ENCODE data around the gene DHCR24. TPM values are rescaled to one million over a fixed set of nuclear protein-coding genes. Genes with fewer than 3 reads are reported as not detected.

The DHCR24 gene
- total and polyA plus RNA-seq, 2 of the 13 experiments (the other 11 are each of a cell fraction or from before 2014, with no cell fraction given), result 374 to 448 TPM

- TF ChIP-seq ZMYM4 (CRISPR knock-in tag; IDR thresholded peaks at IDR 0.05), result no peak
- TF ChIP-seq ETV6 (CRISPR knock-in tag; conservative IDR thresholded peaks at IDR 0.05), result no peak
- no peak for TF ChIP-seq ZNF503 (CRISPR knock-in tag; IDR thresholded peaks at IDR 0.05)
- TF ChIP-seq TAF1 (CRISPR knock-in tag; IDR thresholded peaks at IDR 0.05), result peak; percentile 36; the same call in 1 of the 2 replicates
- TF ChIP-seq CAMTA2 (CRISPR knock-in tag; IDR thresholded peaks at IDR 0.05; ENCODE audit: borderline replicate concordance), result no peak
- TF ChIP-seq ZNF501 (CRISPR knock-in tag; IDR thresholded peaks at IDR 0.05), result no peak
- no peak for TF ChIP-seq AFF4 (CRISPR knock-in tag; IDR thresholded peaks at IDR 0.05)
- TF ChIP-seq HNF4G (IDR thresholded peaks at IDR 0.05; ENCODE audit: borderline replicate concordance, low read depth, low read length), result no peak
- no peak for TF ChIP-seq HNF4G (CRISPR knock-in tag; IDR thresholded peaks at IDR 0.05; ENCODE audit: borderline replicate concordance, low read depth)
- no peak for TF ChIP-seq CENPBD1 (CRISPR knock-in tag; IDR thresholded peaks at IDR 0.05; ENCODE audit: borderline replicate concordance, low read depth)
- no peak for TF ChIP-seq RFXAP (CRISPR knock-in tag; IDR thresholded peaks at IDR 0.05; ENCODE audit: borderline replicate concordance)
- no peak for TF ChIP-seq MTF1 (CRISPR knock-in tag; IDR thresholded peaks at IDR 0.05)
- no peak for TF ChIP-seq AKNA (CRISPR knock-in tag; IDR thresholded peaks at IDR 0.05; ENCODE audit: borderline replicate concordance)
- no peak for TF ChIP-seq ZNF513 (CRISPR knock-in tag; conservative IDR thresholded peaks at IDR 0.05)
- TF ChIP-seq NR1H2 (CRISPR knock-in tag; IDR thresholded peaks at IDR 0.05; ENCODE audit: borderline replicate concordance, low read depth), result no peak
Observed at GRCh38 chr1:54883349-54884102, 3.5 kb downstream of the DHCR24 start (continued).

Measured in HepG2 (cell line).